HCT116 (cell line): Measurements from ENCODE around the gene DHRSX. TPM values are rescaled to one million over a fixed set of nuclear protein-coding genes. Genes with fewer than 3 reads are reported as not detected.

Source experiments
- ATAC-seq: fragments of 200-7000 bp; cut with Tn5 transposase; 2 replicates; pipeline ENCODE4 v1.9.1; 2020; ENCODE audit warnings: mild to moderate bottlenecking, moderate library complexity
- BruUV-seq: library from RNA; stranded (reverse); fragments of 400-500 nt; replicated peaks from 2 replicates; lab custom pipeline; 2021; lab: Mats Ljungman, UMichigan
- CTCF ChIA-PET: fragments of 300-600 bp; sonication (Branson Sonifier 250); formaldehyde crosslinking; loops from one replicate; lab custom pipeline; 2021; ENCODE audit warnings: antibody characterized with exemption; lab: Charles Lee
- POLR2A ChIA-PET: fragments of 300-600, 350-600 bp; sonication (Branson Sonifier 250); formaldehyde crosslinking; loops from one replicate; lab custom pipeline; 2021; ENCODE audit warnings: antibody characterized with exemption; lab: Charles Lee
- RAD21 ChIA-PET, 2 experiments: fragments of 300-600 bp; sonication (Branson Sonifier 250); formaldehyde crosslinking; loops; one replicate each; lab custom pipeline; 2023; ENCODE audit warnings: low total read pairs in 2 of 2; ENCODE audit not compliant: uncharacterized antibody in 2 of 2, unreplicated experiment in 2 of 2, low non-redundant PET in 1 of 2; lab: Charles Lee
- DNase-seq: peaks from one replicate; pipeline ENCODE4 v3.0.0-alpha.2; 2010; ENCODE audit warnings: low read depth, low spot score
- H2AFZ ChIP-seq: fragments of 200-600 bp; shearing (Covaris generic), sonication (generic); 2 replicates; pipeline ENCODE4 v1.6.1; 2017; ENCODE audit warnings: low read depth, mixed run types, mixed read lengths, antibody characterized with exemption, low read length; ENCODE audit not compliant: poor library complexity, severe bottlenecking
- H3K27ac ChIP-seq: 2 replicates; pipeline ENCODE4 v1.5.1; 2012; ENCODE audit warnings: low read depth, low read length
- H3K27me3 ChIP-seq: fragments of 200-600 bp; sonication (generic); 2 replicates; pipeline ENCODE4 v1.6.1; 2016; ENCODE audit warnings: mixed run types, low read length, mixed read lengths; ENCODE audit not compliant: insufficient read depth
- H3K36me3 ChIP-seq, 2 experiments: fragments of 200-500 bp in 1 of 2; fragments of 200-600 bp in 1 of 2; sonication (Bioruptor generic) in 1 of 2; sonication (generic) in 1 of 2; 2 replicates each; pipeline versions ENCODE4 v1.5.1 to v1.6.1; 2014 to 2016; ENCODE audit warnings: low read length in 2 of 2, inconsistent platforms in 1 of 2, mixed read lengths in 1 of 2, mixed run types in 1 of 2; ENCODE audit not compliant: insufficient read depth in 2 of 2, control insufficient read depth in 1 of 2
- H3K4me1 ChIP-seq, 2 experiments: fragments of 200-600 bp in 1 of 2; sonication (generic) in 1 of 2; 2 replicates each; pipeline versions ENCODE4 v1.5.1 to v1.6.1; 2012 to 2017; ENCODE audit warnings: low read length in 2 of 2, inconsistent platforms in 1 of 2, mild to moderate bottlenecking in 1 of 2, mixed read lengths in 1 of 2, mixed run types in 1 of 2, moderate library complexity in 1 of 2; ENCODE audit not compliant: insufficient read depth in 2 of 2, control insufficient read depth in 1 of 2
- H3K4me2 ChIP-seq: fragments of 200-600 bp; sonication (generic); 2 replicates; pipeline ENCODE4 v1.6.1; 2017; ENCODE audit warnings: mixed run types, low read length, mixed read lengths
- H3K4me3 ChIP-seq, 2 experiments: fragments of 200-600 bp in 1 of 2; sonication (generic) in 1 of 2; replicated peaks in 1 of 2; 2 replicates each; pipeline ENCODE4 v1.5.1; 2011 to 2016; ENCODE audit warnings: low read length in 2 of 2, control low read depth in 1 of 2, low read depth in 1 of 2, mild to moderate bottlenecking in 1 of 2, mixed read lengths in 1 of 2, mixed run types in 1 of 2
- H3K79me2 ChIP-seq: fragments of 200-600 bp; sonication (generic); 2 replicates; pipeline ENCODE4 v1.6.1; 2017; ENCODE audit warnings: mild to moderate bottlenecking, mixed run types, low read length, moderate library complexity, mixed read lengths; ENCODE audit not compliant: insufficient read depth
- H3K9ac ChIP-seq: fragments of 200-600 bp; sonication (generic); 2 replicates; pipeline ENCODE4 v1.6.1; 2016; ENCODE audit warnings: low read length, mixed read lengths
- H3K9me2 ChIP-seq: fragments of 200-600 bp; sonication (generic), shearing (Covaris generic); 2 replicates; pipeline ENCODE4 v1.6.1; 2017; ENCODE audit warnings: mixed run types, mild to moderate bottlenecking, moderate library complexity; ENCODE audit not compliant: insufficient read depth
- H3K9me3 ChIP-seq, 2 experiments: fragments of 200-500 bp in 1 of 2; fragments of 200-600 bp in 1 of 2; sonication (Bioruptor generic) in 1 of 2; sonication (generic) in 1 of 2; 2 replicates each; pipeline ENCODE4 v1.6.1; 2014 to 2017; ENCODE audit warnings: low read length in 2 of 2, mixed read lengths in 2 of 2, inconsistent platforms in 1 of 2, low read depth in 1 of 2, mild to moderate bottlenecking in 1 of 2, mixed run types in 1 of 2, moderate library complexity in 1 of 2; ENCODE audit not compliant: control insufficient read depth in 1 of 2, insufficient read depth in 1 of 2
- H4K20me1 ChIP-seq: fragments of 200-600 bp; sonication (generic), shearing (Covaris generic); 2 replicates; pipeline ENCODE4 v1.6.1; 2017; ENCODE audit warnings: mixed run types, mild to moderate bottlenecking, moderate library complexity; ENCODE audit not compliant: insufficient read depth
- ATF3 ChIP-seq: IDR thresholded peaks from 2 replicates; pipeline ENCODE4 v1.6.1; 2012
- CBX3 ChIP-seq: IDR thresholded peaks from 2 replicates; pipeline ENCODE4 v1.6.1; 2012; ENCODE audit warnings: low read depth
- CEBPB ChIP-seq: IDR thresholded peaks from 2 replicates; pipeline ENCODE4 v1.6.1; 2012; ENCODE audit warnings: low read depth
- EGR1 ChIP-seq: IDR thresholded peaks from 2 replicates; pipeline ENCODE4 v1.6.1; 2012; ENCODE audit warnings: low read depth
- EZH2 ChIP-seq: fragments of 200-600 bp; sonication (generic); IDR thresholded peaks from 2 replicates; pipeline ENCODE4 v1.6.1; 2017; ENCODE audit warnings: antibody characterized with exemption, mixed run types
- FOSL1 ChIP-seq: IDR thresholded peaks from 2 replicates; pipeline ENCODE4 v1.6.1; 2012; ENCODE audit warnings: low read depth
- JUND ChIP-seq: IDR thresholded peaks from 2 replicates; pipeline ENCODE4 v1.6.1; 2012
- MAX ChIP-seq: IDR thresholded peaks from 2 replicates; pipeline ENCODE4 v1.6.1; 2012
- POLR2A ChIP-seq: IDR thresholded peaks from 2 replicates; pipeline ENCODE4 v1.7.0; 2011; ENCODE audit warnings: borderline replicate concordance; ENCODE audit not compliant: insufficient read depth, insufficient read length; ENCODE audit errors: extremely low read depth
- POLR2AphosphoS5 ChIP-seq: IDR thresholded peaks from 2 replicates; pipeline ENCODE4 v1.6.1; 2011; ENCODE audit warnings: mild to moderate bottlenecking, low read depth, low read length, moderate library complexity
- RAD21 ChIP-seq: IDR thresholded peaks from 2 replicates; pipeline ENCODE4 v1.6.1; 2012; ENCODE audit warnings: low read depth, mild to moderate bottlenecking
- REST ChIP-seq: IDR thresholded peaks from 2 replicates; pipeline ENCODE4 v1.6.1; 2012; ENCODE audit warnings: low read depth
- SP1 ChIP-seq: IDR thresholded peaks from 2 replicates; pipeline ENCODE4 v1.6.1; 2012; ENCODE audit warnings: low read depth
- SRF ChIP-seq: IDR thresholded peaks from 2 replicates; pipeline ENCODE4 v1.6.1; 2012; ENCODE audit warnings: low read depth
- YY1 ChIP-seq: IDR thresholded peaks from 2 replicates; pipeline ENCODE4 v1.6.1; 2011; ENCODE audit warnings: low read length, low read depth, moderate library complexity, mild to moderate bottlenecking; ENCODE audit not compliant: insufficient replicate concordance; ENCODE audit errors: extremely low read depth
- ZBTB33 ChIP-seq: IDR thresholded peaks from 2 replicates; pipeline ENCODE4 v1.6.1; 2011; ENCODE audit warnings: mild to moderate bottlenecking, low read length, moderate library complexity; ENCODE audit not compliant: insufficient replicate concordance; ENCODE audit errors: extremely low read depth
- ZNF274 ChIP-seq: fragments of 200-500 bp; sonication (Bioruptor generic); IDR thresholded peaks from 2 replicates; pipeline ENCODE4 v1.6.1; 2014; ENCODE audit warnings: mild to moderate bottlenecking, low read depth, low read length, inconsistent platforms
- intact Hi-C: fragments of 100-400 bp; cut with micrococcal nuclease; formaldehyde crosslinking; loops from 2 replicates; pipeline ENCODE4 v1.10.0; 2022
- total RNA-seq: library from RNA; stranded (reverse); gene quantifications from one replicate; pipeline ENCODE4 v1.2.1, GENCODE V29; 2021; ENCODE audit not compliant: unreplicated experiment

The DHRSX gene
- total RNA-seq, 1 experiment from 2014 or later = 11.9 TPM

- ChIA-PET RAD21 (no interaction called here), CTCF (no interaction called here), POLR2A (no interaction called here)
- no peaks in the 10 kb centered on the region for H3K9me2 ChIP-seq
- H2AFZ ChIP-seq = no peak overlapping the region
- intact Hi-C loops = no loop called here
- no peak overlapping the region for H3K4me2 ChIP-seq
- TF ChIP-seq ZBTB33 = no peak
- no peak for TF ChIP-seq POLR2A
- TF ChIP-seq EGR1 = no peak
- TF ChIP-seq MAX = no peak
- no peak for TF ChIP-seq CBX3
- no peak for TF ChIP-seq ATF3
- no peak for TF ChIP-seq EZH2
- TF ChIP-seq CEBPB = no peak
- peaks cover 27 to 51% of the 10 kb centered on the region in 2 experiments for H3K4me1 ChIP-seq
- no peak overlapping the region for H3K9ac ChIP-seq
- H4K20me1 ChIP-seq = no peaks in the 10 kb centered on the region
- no peak for ATAC-seq
- H3K36me3 ChIP-seq = no peaks in the 10 kb centered on the region
- DNase-seq = no peak
- no peak overlapping the region for H3K4me3 ChIP-seq
- no peaks in the 10 kb centered on the region for H3K27me3 ChIP-seq
- H3K9me3 ChIP-seq = no peaks in the 10 kb centered on the region; a peak in 1 of 4 replicates
- no TSS peak for BruUV-seq
- no peak overlapping the region for H3K27ac ChIP-seq
- H3K79me2 ChIP-seq = no peaks in the 10 kb centered on the region
Observed at GRCh38 chrX:2383735-2384134, 117.0 kb downstream of the DHRSX start.

GRCh38 chrX:2383144-2383543 lies 117.6 kb downstream of the DHRSX start:
- CTCF ChIA-PET = no interaction called here
- no peak for TF ChIP-seq FOSL1
- no peak for TF ChIP-seq MAX
- no peak for TF ChIP-seq ZNF274
- no peak for TF ChIP-seq JUND
- no peak for TF ChIP-seq SRF
- TF ChIP-seq YY1 = no peak
- no peak for TF ChIP-seq SP1
- no peak for TF ChIP-seq POLR2AphosphoS5
- no peak for TF ChIP-seq RAD21
- no peak for TF ChIP-seq REST

More at GRCh38 chrX:2383144-2383543, 117.6 kb downstream of the DHRSX start:
- Histone ChIP-seq H3K9me3 (no peaks in the 10 kb centered on the region; a peak in 1 of 4 replicates), H3K4me2 (no peak overlapping the region), H4K20me1 (no peaks in the 10 kb centered on the region), H3K27me3 (no peaks in the 10 kb centered on the region), H3K9me2 (no peaks in the 10 kb centered on the region), H3K9ac (no peak overlapping the region), H3K4me3 (no peak overlapping the region), H3K79me2 (no peaks in the 10 kb centered on the region), H3K4me1 (peaks cover 21 to 45% of the 10 kb centered on the region in 2 experiments), H2AFZ (no peak overlapping the region), H3K36me3 (no peaks in the 10 kb centered on the region), H3K27ac (no peak overlapping the region)
- intact Hi-C loops = no loop called here
- DNase-seq (no peak), ATAC-seq (no peak)
- POLR2A ChIA-PET = no interaction called here
- BruUV-seq = no TSS peak
- RAD21 ChIA-PET = no interaction called here
